COLO829 (cell line): Measurements from ENCODE around the gene DYNC2I2.
"Not testable (repeated sequence)": the region's sequence is repeated elsewhere in the genome, so short reads cannot be mapped to it uniquely, and the experiment has no call there.

ENCODE experiments used
- DNase-seq: peaks from one replicate; pipeline ENCODE4 v3.0.0; 2012; ENCODE audit warnings: low spot score

Gene DYNC2I2

GRCh38 chr9:128685636-128686489 is 29.2 kb upstream of the DYNC2I2 start:
- DNase-seq: no peak

- peak; percentile 80 for DNase-seq
These were observed 27.9 kb upstream of the DYNC2I2 start for GRCh38 chr9:128684325-128685199.

DNA sequence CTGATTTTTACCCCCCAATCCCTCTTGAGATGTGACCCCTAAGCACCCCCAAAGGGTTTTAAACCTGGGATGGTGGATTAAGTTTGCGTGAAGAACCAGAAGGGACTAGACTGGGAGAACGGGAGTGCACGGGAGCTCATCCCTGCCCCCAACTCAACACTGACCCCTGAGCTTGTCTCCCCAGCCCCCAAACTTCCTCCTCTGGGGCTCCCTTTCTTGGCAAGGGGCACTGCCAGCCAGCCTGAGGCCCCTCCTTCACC is 27.3 kb upstream of the DYNC2I2 start:
- DNase-seq: no peak

DNA sequence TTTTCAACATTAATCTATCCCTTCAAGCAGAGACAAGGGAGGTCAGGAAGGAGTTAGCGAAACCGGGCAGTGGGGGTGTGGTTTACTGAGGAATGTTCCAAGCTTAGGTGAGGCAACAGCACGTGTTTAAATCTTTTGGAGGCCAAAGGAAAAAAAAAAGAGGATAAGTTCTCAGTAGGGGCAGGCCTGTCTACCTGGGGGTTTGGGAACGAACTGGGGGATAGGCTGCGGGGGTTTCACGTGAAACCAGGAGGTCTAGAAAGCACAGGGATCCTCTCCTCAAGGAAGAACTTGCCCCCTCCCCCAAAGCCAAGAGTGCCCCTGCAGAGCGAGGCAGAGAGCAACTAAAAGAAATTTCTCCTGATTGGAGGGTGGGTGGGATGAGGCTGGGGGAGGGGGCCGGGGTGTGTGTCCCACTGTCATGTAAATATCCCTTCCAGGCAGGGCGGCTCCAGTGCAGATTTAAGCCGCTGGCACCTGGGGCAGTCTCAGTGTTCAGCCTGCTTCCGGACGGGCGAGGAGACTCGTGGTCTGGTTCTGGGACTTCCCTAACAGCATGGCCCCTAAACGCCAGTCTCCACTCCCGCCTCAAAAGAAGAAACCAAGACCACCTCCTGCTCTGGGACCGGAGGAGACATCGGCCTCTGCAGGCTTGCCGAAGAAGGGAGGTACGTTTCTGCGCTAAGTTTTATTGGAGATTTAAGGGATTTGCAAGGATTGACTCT is 26.9 kb upstream of the DYNC2I2 start:
- DNase-seq: no peak

DNA sequence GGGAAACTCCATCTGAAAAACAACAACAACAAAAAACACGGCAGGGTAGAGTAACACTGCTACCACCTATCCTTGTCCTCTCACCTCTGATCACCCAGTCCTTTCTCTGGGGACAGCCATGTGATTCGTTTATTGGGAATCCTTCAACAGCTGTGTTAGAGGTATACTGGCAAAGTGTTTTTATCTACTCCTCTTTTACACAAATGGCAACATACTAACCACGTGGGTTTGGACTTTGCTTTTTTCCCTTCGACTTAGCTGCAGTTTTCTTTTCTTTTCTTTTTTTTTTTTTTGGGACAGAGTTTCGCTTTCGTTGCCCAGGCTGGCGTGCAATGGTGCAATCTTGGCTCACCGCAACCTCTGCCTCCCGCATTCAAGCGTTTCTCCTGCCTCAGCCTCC is 21.1 kb upstream of the DYNC2I2 start:
- DNase-seq: no peak

- no peak for DNase-seq
These were observed 18.7 kb upstream of the DYNC2I2 start for GRCh38 chr9:128675382-128675781.

DNA sequence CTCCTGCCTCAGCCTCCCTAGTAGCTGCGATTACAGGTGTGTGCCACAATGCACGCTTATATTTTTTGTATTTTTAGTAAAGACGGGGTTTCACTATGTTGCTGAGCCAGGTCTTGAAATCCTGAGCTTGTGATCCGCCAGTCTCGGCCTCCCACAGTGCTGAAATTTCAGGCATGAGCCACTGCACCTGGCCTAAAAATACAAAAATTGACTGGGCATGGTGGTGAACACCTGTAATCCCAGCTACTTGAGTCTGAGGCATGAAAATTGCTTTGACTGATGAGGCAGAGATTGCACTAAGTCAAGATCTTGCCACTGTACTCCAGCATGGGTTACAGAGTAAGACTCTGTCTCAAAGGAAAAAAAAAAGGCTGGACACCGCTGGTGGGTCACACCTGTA is 13.1 kb upstream of the DYNC2I2 start:
- no peak for DNase-seq

DNA sequence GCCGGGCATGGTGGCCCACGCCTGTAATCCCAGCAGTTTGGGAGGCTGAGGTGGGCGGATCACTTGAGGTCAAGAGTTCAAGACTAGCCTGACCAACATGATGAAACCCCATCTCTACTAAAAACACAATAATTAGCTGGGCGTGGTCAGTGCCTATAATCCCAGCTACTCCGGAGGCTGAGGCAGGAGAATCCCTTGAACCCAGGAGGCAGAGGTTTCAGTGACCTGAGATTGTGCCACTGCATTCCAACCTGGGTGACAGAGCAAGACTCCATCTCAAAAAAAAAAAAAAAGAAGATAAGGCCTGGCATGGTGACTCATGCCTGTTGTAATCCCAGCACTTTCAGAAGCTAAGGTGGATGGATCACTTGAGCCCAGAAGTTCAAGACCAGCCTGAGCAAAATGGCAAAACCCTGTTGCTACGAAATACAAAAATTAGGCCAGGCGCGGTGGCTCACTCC is 9.9 kb upstream of the DYNC2I2 start:
- DNase-seq: not testable (repeated sequence)

GRCh38 chr9:128657796-128658195 is 1.1 kb upstream of the DYNC2I2 start:
- no peak for DNase-seq

DNA sequence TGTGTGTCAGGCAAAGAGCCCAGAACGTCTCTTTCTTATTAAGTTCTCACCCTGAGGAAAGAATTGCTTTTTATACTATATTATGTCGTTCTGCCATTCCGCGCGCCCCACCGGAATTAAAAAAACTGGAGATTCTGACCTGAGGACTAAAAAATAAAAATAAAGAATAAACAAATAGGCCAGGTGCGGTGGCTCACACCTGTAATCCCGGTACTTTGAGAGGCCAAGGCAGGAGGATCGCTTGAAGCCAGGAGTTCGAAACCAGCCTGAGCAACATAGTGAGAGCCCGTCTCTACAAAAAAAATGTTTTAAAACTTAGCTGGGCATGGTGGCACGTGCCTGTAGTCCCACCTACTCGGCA is 677 bp upstream of the DYNC2I2 start:
- DNase-seq: no peak

GRCh38 chr9:128654481-128654880 is 2.2 kb downstream of the DYNC2I2 start:
- no peak for DNase-seq

DNA sequence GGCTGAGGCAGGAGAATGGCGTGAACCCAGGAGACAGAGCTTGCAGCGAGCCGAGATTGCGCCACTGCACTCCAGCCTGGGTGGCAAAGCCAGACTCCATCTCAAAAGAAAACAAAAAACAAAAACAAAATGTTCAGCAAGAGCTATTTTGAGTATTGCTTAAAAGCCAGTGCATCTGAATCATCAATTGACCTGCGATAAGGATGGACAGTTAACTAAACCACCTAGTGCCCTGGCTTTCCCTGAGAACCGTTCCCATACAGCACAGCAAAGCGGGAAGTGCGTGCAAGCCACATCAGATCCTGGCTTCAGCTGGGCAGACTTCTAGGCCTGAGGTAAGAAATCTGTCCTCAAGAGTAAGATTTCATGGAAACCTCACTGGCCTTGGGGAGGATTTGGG is 2.7 kb downstream of the DYNC2I2 start:
- DNase-seq: no peak

DNA sequence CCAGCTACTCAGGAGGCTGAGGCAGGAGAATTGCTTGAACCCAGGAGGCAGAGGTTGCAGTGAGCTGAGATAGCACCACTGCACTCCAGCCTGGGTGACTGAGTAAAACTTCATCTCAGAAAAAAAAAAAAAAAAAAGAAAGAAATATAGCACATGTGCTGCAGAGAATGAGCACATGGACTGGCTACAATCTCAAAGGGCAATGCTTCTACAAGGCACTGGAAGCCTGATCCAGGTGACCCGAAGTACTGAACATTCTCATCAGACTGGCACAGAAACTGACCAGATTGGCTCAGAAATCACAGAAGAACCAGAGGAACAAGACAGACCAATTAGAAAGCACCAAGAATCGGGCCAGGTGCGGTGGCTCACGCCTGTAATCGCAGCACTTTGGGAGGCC is 4.8 kb downstream of the DYNC2I2 start:
- no peak for DNase-seq

DNA sequence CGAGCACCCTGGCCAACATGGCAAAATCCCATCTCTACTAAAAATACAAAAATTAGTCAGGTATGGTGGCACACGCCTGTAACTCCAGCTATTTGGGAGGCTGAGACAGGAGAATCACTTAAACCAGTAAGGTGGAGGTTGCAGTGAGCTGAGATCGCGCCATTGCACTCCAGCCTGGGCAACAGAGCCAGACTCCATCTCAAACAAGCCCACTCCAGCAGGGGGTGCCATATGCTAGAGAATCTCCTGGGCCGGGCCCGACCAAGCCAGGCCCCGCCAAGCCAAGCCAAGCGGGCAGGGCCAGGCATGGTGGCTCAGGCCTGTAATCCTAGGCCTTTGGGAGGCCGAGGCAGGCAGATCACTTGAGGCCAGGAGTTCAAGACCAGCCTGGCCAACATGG is 8.4 kb downstream of the DYNC2I2 start:
- DNase-seq: not testable (repeated sequence)

DNA sequence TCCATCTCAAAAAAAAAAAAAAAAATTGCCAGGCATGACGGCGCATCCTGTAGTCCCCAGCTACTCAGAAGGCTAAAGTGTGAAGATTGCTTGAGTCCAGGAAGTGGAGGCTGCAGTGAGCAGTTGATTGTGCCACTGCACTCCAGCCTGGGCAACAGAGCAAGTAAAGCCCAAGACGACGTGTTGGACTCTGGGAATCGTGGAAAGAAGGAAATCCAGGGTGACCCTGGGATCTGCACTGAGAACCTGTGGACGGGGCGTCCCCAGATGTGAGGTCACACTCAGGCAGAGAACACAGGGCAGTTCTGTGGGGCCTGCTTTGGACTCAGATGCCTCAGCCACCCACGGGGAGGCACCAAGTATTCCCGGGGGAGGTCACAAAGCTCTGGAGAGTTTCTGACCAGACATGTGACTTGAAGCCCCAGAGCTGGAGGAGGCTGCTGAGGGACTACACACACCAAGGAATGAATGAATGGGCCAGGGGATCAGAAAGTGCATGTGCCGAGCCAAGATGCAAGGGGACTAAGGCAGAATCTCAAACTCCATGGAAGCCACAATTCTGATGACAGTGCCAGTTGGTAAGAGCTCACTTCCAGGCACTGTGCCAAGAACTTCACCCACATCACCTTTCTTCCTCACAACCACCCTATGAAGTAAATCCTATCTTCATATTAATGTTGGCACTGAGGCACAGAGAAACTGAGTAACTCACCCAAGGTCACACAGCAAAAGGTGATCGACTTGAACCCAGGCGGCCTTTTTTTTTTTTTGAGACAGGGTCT is 12.9 kb downstream of the DYNC2I2 start:
- peak; percentile 68 for DNase-seq

GRCh38 chr9:128642675-128643245 is 13.9 kb downstream of the DYNC2I2 start:
- no peak for DNase-seq

GRCh38 chr9:128640603-128641002 is 16.0 kb downstream of the DYNC2I2 start:
- DNase-seq: no peak

- no peak for DNase-seq
These were observed 18.1 kb downstream of the DYNC2I2 start for GRCh38 chr9:128638580-128638979.

GRCh38 chr9:128637656-128638055 is 19.0 kb downstream of the DYNC2I2 start:
- DNase-seq: no peak

DNA sequence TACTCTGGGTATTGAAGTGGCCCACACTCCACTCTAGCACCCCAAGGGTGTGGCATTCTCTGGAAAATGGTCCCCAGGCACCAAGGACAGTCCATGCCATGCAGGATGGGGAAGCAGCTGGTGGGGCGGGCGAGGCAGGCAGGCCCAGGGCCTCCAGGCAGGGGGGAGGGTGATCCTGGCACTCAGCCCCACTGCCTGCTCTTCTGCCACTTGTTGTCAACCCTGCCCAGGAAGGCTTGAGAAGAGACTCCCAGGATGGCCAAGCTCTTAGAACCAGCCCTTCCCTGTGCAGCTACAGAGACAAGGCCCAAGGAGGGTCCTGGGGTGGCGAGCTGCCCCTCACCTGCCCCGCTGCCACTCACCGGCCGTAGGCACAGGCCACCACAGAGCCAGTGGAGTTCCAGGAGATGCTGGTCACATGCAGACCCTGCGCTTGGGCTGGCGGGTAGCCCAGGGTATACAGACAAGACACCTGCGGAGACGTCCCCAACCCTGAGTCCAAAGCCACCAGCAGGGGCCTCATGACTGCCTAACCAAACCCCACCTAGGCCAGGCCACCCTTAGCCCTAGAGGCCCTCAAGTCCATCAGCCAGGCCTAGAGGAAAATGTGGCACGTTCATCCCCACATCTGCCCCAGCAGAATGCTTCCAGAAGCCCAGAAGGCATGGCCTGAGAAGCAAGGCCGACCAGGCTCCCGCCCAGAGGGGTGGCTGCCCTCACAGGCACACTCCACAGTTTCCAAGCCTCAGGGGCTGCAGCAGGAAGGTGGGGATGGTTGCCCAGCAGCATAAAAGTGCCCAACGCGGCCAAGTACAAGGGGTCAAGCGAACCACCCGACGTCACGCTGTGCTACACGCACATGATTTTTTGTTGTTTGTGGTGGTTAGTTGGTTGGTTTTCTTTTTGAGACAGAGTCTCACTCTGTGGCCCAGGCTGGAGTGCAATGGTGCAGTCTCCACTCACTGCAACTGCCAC is 19.8 kb downstream of the DYNC2I2 start:
- no peak for DNase-seq
